GM21723 (cell line): ENCODE data around the gene TSC22D2.
"Not testable (repeated sequence)": the region's sequence is repeated elsewhere in the genome, so short reads cannot be mapped to it uniquely, and the experiment has no call there.

Experiments used
- ATAC-seq: cut with Tn5 transposase; IDR thresholded peaks from one replicate; pipeline ENCODE4 v1.9.1; 2021; ENCODE audit warnings: mild to moderate bottlenecking, moderate library complexity; ENCODE audit not compliant: unreplicated experiment

Gene TSC22D2

DNA sequence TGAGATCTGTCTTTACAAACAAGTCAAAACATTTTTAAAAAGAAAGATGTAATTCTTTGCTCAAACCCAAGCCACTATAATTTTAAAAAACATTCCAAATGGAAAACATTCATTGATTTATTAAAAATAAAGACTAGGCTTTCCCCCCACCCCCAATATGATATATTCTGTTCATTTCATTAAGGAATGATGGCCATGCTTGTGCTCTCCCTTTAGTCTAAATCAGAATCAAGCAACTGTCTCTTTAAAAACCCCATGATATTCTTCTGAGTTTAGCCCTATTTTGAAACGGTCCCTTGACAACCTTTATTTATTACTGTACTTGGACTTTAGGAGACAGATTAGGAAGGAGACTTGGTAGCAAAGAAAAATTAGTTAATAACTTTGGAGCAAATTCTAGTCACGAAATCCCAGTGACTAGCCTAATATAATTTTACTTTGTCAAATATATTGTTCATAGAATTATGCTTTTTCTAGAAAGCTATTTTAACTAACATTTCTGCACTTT, 38.4 kb downstream of the TSC22D2 start:
- no peak for ATAC-seq

DNA sequence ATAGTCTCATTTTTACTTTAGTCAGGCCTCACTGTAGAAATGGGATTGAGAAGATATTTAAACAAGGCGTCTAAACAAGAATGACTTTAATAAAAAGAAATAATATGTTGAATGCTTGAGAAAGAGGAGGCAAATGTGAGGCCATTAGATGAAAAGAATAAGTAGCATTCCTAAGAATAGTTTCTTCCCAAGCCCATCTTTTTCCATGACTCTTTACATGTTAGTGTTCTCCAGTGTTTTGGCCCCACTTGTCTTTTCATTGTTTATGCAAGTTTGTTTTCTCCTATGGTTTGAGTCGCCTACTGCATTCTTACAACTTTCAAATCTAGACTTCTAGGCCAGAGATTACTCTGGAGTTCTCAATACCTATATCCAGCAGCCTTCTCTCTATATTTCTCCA, 39.0 kb downstream of the TSC22D2 start:
- no peak for ATAC-seq

DNA sequence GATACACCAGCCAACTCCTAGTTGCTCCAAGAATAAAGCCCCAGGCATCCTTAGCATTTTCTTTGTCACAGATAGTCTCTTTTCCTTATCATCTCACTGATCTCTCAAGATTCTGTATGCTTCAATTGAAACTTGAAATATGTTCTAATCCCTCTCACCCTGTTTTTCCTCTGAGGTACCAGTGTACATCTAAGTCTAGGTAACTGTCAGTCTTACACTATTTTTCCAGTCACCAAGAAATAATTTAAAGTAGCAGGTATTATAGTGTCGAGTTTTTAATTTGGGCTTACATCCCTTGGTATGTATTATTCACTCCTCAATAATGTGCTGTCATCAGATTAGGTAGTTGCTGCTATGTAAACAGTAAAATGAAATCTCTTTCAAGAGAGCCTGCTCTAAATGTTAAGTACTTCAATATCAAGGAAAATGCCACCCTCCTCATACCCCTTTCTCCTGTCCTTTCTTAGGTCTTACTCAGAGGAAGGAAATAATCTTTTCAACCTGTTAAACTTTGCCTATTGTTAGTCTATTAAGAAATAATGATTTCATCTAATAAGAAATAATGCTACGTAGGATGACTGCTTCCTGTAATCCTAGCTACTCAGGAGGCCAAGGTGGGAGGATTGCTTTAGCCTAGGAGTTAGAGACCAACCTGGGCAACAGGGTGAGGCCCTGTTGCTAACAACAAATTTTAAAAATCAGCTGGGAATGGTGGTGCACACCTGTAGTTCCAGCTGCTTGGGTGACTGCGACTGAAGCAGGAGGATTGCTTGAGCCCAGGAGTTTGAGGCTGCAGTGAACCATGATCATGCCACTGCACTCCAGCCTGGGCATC, 39.8 kb downstream of the TSC22D2 start:
- ATAC-seq, result no peak

DNA sequence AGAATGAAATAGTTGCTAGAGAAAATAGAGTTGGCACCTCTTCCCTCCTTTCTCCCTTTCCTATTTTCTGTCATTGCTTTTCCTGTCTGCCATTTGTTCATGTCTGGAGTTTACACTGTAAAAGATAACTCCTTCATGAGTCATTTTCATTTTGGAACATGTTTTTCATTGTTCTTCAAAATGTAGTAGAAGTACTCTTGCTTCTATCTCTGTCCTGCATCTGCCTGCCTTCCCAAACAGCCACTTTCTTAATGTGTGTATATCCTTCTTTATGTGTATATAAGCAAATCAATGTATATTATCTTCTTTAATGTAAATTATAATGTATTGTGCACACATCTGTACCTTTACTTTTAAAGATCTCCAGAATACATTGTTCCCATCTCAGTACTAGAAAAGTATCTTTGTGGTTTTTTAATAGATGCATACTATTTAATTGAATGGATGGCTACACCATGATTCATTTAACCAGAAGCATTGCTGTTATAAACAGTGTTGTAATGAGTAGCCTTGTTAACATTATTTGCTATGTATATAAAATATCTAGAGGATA, 41.1 kb downstream of the TSC22D2 start:
- ATAC-seq, result no peak

DNA sequence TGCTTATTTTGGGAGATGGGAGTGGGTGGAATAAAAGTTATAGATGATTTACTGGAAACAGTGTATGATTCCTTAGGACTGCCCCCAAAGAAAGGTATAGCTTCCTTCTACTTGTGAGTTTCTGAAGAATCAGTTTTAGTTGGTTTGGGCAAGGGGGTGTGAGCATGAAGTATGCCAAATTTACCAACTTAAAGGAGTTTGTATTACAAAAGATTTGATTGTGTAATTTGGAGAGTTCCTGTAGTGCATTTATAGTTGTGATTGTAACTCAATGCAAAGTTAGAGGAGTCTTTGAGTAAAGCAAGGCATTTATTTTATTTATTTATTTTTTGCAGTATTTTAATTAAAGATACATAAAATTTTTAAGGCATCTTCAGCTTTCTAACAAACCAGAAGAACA, 42.8 kb downstream of the TSC22D2 start:
- no peak for ATAC-seq

DNA sequence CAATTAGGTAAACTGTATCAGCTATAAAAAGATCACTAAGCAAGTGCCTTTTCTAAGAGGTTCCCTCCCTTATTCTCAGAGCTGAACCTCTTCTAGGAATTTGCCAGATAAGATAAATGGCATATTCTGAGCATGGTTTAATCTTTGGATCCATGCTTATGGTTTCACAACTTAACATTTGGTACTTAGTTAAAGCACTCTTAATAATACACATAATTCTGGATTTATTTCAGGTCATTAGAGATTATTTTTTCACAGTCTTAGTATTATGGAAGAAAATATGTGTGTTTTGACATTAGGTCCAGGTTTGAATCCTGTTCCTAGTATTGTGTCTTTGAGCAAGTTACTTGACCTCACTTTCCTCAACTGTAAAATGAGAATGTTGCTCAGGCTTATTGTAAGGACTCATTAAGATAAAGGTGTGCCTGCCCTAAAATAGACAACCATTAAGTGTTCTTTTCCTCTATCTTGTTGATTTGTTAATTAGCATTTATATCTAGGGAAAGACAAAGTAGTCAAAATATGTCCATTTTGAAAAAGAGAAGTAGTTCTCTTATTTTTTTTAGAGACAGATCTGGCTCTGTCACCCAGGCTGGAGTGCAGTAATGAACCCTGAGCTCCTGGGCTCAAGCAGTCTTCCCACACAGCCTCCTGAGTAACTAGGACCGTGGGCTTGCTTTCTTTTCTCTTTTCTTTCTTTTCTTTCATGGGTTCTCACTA, 43.4 kb downstream of the TSC22D2 start:
- no peak for ATAC-seq

DNA sequence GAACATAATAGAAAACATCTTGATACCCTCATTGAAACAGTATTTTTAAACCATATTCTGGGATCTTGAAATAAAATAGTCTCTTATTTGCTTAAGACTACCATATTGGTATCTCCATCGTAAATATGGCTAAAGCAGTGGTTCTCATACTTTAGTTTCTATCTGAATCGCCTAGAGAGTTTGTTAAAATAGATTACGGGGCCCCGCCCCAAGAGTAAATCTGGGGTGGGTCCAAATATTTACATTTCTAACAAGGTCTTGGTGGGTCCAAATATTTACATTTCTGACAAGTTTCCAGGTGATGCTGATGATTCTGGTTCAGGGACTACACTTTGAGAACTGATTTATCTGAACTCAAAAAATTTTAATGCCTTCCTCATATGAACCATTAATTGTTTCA, 45.3 kb downstream of the TSC22D2 start:
- no peak for ATAC-seq

DNA sequence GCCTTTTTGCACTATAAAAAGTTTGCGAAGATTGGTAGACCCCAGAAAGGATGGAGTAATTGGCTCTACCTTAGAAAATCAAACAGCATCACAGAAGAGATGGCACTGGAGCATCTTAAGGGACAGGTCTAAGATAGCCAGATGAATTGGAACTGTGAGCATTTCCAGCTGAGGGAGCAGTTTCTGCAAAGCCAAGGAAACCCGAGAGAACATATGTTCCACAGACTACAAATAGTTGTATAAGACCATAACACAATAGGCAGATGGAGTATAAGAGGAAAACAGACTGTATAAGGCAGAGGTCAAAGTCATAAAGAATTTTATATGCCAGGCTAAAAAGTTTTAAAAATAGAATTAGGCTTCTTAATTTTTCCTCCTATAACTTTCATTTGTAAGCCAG, 46.0 kb downstream of the TSC22D2 start:
- no peak for ATAC-seq

DNA sequence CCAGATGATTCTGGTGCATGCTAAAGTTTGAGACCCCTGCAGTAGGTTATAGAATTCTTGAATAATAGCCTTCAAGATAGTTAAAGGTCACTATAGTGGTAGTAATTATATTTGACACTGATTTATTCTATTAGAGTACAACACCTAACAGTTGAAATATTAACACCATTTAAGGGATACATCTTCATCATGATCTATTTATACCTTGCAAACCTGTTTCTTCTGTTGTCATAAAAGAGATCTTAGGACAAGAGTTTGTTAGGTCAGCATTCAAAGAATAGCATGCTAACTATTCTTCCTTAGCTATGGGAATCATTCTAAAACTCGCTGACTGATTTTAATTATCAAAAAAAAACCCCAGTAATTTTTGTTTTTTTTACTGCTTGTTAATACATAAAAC, 46.5 kb downstream of the TSC22D2 start:
- no peak for ATAC-seq

DNA sequence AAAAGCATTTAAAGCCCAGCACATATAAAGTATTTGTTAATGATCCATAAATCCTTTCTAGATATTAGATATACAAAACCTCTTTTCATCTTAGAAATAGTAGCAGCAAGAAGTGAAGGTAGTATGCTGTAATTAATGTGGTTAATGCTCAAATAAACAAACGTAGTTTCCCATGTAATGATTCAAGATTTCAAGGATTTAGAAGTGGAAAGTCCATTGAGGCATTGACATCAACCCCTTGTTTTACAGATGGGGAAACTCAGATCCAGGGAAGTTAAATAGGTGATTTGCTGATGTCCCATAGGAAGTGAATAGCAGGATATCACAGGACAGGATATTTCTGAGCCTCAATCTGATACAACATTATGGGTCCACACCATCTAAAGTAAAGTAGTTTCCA, 47.2 kb downstream of the TSC22D2 start:
- no peak for ATAC-seq

DNA sequence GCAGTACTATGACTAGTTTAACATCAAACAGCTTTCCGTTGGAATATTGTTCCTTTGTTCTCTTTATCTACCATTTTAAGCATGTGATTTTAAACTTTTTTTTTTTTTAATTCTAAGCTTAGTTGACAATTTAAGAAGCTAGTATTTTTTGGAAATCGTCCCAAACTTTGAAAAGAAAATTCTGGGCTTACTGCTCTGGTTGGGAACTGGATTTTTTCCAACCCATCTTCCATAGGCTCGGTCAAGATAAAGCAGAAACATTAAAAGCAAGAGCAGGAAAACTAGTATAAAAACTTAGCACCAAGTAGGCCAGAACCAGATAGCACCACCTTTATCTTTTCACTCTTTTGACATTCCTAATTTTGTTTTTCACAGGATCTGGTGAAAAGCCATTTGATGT, 49.9 kb downstream of the TSC22D2 start:
- ATAC-seq, result no peak

DNA sequence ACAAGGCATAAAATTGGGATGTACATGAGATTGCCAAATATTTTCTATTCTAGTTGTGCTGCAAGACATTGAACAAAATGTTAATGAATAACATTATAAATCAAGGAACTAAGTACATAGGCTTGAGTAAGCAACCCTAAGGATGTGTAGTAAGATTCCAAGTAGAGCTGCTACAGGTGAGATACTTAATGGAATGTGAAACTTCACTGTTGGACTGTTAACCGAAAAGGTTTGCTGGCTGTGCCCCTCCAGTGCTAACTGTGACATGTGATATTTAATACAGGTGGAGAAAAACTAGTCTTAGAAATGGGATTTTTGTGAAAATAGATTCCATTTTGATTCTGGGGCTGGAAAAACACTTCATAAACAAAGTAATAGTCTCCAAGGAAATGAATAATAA, 52.4 kb downstream of the TSC22D2 start:
- no peak for ATAC-seq

DNA sequence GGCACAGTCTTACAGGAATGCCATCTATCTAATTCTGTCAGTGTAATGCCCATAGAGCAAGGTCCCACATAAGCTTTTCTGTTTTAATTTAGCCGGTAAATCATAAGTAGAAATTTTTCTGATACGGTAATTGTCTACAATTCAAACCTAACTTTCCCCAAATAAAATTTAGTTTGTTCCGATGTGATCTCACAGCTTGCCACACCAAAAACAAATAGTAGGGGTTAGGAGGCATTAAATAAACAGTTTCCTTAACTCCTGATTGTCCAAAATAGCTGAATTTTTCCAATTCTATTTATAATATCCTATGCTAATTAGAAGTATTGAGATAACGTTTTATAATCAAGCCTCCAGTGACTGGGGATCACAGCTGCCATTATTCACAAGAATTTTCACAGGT, 53.3 kb downstream of the TSC22D2 start:
- ATAC-seq, result no peak

DNA sequence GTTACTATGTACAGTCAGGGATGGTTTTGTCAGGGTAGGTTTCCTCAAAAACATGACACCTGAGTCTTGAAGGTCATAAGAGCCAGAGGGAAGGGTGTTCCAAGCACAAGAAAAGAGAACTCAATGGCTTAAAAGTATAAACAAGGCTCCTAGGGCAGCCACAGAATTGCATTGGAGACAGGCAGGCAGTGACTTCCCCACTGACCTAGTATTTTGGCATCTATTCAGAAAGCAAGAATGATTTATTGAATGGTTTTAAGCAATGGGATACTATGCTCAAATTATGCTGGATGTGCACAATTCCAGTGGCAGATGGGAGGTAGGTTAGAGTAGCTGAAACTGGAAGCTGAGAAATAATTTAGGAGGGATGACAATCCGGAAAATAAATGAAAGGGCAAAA, 54.0 kb downstream of the TSC22D2 start:
- no peak for ATAC-seq

DNA sequence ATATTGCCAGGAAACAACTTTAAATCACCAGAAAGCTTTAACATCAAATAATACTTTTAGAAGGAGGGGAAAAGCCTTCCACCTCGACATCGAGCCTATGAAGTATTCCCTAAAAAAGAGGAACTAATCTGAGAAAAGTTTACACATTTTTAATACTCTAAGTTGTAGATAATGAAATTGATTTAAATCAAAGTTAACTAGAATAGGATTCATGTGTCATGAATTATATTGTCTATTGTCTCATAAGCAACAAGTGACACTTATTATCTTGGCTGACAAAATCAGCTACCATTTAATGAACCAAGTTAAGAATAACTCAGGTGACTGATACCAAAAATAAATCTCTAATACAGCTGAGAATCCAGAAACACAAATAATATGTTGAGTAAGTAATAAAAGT, 56.6 kb downstream of the TSC22D2 start:
- ATAC-seq, result no peak

DNA sequence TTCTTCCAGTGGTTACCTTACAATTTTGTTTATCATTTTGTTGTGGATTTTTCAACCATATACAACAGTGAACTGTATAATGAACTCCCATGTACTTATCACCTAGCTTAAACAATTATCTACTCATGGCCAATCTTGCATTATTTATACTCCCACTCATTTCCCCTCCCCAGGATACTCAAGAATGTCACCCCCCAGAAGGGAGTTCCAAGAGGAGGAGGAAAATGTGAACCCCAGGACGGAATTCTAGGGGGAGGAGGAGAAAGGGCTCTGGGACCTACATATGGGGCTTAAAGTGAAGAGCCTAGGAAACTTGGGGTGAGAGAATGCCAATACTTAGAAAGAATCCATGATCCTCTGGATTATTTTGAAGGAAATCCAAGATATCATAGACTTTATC, 59.3 kb downstream of the TSC22D2 start:
- no peak for ATAC-seq

DNA sequence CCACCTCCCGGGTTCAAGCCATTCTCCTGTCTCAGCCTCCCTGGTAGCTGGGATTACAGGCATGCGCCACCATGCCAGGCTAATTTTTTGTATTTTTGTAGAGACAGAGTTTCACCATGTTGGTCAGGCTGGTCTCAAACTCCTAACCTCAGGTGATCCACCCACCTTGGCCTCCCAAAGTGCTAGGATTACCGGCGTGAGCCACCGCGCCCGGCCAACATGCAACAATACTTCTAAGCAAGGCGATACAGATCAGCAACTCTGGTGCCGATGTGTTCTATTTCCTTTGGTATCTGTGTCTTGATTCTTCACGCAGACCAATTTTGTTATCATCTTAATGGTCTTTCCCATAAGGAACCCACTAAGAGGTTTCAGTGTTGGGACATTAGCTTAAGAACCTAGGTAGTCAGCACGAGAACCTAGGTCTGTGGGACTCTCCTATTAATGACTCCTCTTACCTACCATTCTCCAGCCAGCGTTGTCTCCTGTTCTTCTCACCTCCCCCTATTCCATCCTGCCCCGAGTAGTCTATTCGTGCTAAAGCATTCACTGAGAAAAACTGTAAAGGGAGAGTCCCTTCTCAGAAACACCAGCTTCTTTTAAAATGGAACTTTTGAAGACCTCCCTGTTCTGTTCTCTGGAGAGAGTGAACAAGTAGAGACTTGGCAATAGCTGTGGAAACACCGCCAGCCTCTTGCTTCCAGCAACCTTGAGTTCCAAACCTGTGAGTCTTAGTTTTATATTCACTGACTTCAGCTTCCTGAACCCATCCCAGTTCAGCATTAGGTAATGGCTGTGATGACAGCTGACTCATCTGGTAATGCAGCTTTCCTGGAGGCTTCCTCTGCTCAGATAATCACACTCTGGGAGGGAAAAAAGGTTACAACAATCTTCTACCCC, 61.2 kb downstream of the TSC22D2 start:
- ATAC-seq, result no peak

DNA sequence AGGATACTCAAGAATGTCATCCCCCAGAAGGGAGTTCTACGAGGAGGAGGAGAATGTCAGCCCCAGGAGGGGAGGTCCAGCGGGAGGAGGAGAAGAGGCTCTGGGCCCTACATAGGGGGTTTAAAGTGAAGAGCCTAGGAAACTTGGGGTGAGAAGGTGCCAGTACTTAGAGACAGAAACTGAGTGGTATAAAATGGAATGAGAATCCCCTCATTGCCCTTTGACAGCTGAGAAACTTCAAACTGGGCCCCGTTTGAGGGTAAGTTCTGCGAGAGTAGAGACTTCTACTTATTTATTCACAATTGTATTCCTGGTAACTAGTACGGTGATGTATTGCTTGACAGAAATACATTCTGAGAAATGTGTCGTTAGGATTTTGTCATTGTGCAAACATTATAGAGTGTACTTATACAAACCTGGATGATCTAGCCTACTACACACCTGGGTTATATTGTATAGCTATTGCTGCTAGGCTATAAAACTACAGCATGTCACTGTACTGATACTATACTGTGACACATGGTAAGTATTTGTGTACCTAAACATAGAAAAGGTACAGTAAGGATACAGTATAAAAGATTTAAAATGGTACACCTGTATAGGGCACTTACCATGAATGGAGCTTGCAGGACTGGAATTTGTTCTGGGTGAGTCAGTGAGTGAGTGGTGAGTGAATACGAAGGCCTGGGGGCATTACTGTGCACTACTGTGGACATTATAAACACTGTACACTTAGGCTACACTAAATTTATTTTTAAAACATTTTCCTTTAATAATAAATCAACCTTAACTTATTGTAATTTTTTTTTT, 62.0 kb downstream of the TSC22D2 start:
- ATAC-seq, result no peak

DNA sequence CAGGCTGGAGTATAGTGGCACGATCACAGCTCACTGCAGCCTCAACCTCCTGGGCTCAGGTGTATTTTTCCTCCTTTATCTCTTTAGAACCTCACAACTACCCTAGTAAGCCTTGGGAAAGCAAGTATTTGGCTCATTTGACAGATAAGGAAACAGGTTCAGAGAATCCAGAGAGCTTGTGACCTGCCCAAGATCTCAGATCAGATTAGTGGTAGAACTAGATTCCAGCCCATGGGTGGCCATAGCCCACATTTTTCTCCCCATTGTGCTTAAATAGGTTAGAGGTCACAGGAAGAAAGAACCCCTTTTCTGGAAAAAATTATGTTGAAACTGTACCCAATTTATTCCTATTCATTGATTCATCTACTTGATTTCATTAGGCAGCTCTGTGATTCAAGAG, 64.3 kb downstream of the TSC22D2 start:
- ATAC-seq, result no peak

DNA sequence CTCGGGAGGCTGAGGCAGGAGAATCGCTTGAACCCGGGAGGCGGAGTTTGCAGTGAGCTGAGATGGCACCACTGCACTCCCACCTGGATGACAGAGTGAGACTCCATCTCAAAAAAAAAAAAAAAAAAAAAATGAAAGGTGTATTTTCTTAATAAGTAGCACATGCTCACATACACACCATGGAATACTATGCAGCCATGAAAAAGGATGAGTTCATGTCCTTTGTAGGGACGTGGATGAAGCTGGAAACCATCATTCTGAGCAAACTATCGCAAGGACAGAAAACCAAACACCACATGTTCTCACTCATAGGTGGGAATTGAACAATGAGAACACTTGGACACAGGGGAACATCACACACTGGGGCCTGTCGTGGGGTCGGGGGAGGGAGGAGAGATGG, 65.1 kb downstream of the TSC22D2 start:
- not testable (repeated sequence) for ATAC-seq
